NCI-H187 treated with DMSO at 0.1 percent for 48 hours (cell line): Measurements from ENCODE around the gene MTUS2.
A peak's percentile ranks its signal among the peaks of the same experiment; 100 is the strongest.

Source experiments
- DNase-seq: peaks from one replicate; lab custom pipeline; 2025; lab: John Stamatoyannopoulos, UW

Gene MTUS2

GRCh38 chr13:29402166-29402636 lies 582.1 kb downstream of the MTUS2 start:
- no peak for DNase-seq

- no peak for DNase-seq
These were observed 585.3 kb downstream of the MTUS2 start for GRCh38 chr13:29405401-29405800.

- no peak for DNase-seq
These were observed 591.3 kb downstream of the MTUS2 start for GRCh38 chr13:29411481-29411880.

DNA sequence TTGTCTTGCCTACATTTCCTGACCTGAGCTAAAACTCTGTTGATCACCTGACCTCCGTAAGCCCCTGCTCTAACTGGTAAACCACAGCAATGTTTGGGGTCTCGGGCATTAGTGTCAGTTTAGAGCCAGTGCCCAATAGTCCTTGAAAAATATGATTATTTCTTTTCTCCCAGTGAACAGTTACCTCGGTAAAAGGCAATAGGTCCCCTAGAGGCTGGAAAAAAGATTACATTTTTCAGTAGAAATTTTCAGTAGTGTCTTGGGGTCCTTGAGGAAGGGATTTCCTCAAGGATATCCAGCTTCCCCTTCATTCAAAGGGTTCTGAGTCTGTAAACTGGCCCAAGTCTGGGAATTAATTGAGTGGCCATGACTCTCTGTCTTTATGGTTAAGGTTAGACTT lies 597.9 kb downstream of the MTUS2 start:
- no peak for DNase-seq

DNA sequence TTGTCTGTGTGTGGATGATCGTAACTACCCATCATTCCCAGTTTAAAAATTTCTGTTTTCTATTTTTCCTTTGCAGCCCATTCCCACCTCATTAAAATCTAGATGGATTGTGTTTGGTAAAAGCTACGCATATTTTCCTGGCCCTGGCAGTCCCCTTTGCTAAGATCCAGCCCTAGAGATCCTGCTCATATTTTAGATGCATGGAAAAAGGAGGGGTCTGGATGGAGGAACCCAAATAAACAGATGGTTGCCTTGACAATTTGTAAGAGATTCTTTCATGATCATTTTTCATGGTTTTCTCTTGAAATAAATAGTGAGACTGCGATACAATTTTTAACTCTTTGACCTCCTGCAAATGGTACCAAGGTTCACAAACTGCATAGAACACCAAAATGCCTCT lies 601.0 kb downstream of the MTUS2 start:
- no peak for DNase-seq

DNA sequence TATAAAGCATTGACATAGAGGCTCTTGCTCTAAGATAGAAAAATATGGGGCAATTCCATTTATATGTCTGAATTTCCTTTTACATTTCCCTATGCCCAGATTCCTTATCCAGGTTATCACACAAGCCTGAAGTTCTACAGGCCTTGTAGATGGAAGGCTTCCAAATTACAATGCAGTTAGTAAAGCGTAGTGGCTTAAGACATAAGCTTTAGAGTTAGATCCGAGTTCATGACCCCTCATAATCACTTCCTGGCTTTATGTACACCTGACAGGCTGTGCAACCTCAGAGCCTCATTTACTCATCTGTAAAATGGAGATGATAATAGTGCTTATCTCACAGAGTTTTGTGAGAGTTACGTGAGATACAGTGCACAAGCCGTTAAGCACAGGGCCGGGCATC lies 601.9 kb downstream of the MTUS2 start:
- no peak for DNase-seq

DNA sequence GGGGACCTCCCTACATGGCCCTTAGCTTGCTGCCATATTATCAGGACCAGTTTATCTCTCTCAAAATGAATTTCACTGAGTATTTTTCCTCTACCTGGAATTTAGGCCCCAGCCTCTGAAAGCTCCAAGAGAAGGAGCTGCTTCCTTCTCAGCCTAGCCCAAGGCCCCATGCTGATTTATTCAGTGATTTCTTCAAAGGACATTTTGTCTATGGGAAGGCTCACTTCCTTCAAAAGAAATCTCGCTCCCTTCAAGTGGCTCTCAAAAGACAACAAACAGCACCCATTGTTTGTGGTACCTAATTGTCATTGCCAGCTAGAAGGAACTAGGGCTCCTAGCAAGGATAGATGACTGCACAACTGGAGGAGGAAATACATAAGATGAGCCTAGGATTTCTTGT lies 602.9 kb downstream of the MTUS2 start:
- DNase-seq, result no peak

DNA sequence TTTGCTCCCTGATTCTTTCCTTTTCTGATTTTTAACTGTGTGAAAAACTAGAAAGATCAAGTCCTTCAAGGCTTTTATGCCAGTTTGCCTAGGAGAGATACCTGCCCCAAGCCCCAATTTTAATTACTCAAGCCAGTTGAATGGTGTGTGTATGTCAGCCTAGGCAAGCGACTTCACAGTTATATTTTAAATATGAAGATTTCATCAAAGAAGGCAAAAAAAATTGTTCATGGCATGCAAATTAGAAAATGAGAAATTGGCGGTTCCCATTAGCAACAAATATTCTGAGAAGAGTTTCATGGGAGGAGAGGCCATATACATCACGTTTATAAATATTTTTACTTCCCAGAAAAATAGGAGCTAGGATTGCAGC lies 607.8 kb downstream of the MTUS2 start:
- DNase-seq, result no peak

DNA sequence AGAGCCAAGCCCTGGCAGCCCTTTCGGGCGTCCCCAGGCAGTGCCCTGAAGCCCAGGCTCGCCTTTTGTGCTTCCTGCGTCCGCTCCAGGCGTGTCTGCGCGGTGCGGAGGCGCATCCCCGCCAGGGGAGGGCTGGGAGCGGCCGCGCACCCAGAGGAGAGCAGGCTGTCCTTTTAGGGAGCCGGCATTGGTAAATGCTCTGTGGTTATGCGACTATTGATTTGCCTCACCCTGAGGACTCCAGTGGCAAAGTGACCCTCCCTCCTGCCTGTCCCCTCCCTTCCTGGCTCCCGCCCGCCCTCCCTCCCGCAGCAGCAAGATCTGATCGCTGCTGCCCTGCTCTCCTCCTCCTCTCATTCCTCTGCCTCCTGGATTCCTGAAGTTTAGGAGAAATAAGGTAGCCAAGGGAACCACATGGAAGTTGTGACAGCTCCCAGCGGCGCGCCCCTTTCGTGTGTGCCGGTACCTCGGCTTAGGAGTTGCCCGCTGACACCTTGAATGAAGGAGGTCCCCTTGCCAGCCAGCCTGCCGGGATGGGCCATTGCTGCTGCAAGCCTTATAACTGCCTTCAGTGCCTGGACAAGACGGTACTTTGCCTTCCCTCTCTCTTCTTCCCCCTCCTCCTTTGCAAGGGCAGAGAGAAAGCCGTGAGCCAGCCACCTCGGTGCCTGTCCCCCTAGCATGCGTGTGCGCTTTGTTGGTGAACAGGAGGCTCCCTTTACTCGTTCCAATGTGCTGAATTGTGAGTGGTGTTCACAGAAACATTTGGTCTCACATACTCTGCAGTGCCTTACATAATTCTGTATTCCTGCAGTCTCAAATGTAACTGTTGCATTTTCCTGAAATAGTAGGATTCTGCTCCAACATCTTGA lies 608.4 kb downstream of the MTUS2 start:
- DNase-seq, result no peak

- no peak for DNase-seq
These were observed 609.3 kb downstream of the MTUS2 start for GRCh38 chr13:29429286-29429900.

GRCh38 chr13:29434217-29434945 lies 614.2 kb downstream of the MTUS2 start:
- DNase-seq, result no peak

DNA sequence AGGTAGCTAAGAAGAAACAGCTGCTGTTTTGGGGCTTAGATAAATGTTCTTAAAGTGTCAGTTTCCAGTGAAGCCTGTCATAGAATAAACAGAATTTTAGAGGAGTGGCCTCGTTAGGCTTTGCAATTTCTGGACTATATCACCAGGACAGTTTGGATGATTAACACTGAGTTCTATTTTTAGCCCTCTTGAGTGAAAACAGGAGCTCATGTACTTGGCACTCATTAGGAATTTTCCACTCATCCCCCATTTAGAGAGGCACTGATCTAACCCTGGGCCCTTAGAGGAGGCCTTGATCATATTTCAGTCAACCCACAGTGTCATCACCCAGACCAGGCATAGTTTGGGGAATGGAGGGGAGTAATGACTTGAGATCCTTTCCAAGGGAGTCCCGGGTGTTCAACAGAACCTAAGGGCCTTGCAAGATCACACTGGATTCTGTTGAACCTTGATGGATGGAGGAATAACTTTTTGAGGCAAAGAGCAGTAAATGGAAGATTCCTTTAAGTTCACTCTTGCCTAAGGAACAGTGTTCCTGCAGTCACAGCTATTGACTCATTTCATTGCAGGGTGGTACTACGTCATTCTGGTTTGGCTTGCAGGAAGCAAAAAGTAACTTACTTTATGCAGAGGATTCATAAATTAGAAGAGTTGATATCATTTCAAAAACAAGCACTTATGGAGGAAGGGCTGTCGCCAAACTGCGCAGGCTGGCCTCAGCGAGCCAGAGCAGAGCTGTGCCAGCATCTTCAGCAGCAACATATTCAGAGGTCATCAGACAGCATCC lies 615.2 kb downstream of the MTUS2 start:
- peak; percentile 80 for DNase-seq

DNA sequence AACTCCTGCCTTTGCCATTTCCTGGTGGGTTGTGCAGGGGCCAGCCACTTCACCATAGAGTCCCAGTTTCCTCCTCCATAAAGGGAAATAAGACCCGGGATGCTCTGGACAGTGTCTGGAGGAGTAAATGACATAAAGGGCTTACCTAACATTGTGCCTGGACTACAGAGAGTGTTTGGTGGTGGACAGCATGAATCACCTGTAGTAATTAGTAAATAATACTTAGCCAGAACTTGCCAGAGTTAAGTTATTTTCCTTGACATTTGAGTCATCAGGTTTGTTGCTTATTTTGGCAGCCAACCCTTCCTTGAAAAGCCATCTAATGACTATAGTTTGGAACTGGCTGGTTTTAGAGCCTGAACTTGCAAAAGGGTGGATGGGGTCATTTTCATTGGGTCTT lies 616.2 kb downstream of the MTUS2 start:
- no peak for DNase-seq

DNA sequence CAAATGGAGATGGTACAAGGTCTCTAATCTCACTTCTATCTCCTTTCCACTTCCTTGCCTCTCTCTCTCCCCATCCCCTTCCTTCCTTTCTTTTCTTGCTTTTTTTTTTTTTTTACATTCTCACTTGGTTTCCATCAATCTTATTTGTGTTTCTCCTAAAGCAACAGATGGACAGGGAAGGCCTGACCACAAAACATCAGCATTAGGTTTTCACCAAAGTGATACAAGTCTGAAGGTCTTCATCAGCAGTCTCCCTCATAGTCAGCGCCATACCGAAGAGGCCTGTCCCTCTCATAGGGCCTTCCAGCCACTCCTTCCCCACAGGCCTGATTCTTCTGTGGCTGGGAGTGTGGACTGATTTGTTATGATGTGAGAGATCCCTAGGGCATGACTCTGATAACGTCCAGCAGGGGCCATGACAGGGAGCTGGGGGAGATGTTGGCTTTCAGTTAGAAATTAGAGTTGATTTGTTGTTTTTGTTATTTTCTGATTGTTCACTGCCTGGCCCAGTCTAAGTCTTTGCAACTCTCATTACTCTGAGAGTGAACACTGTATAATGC lies 616.7 kb downstream of the MTUS2 start:
- no peak for DNase-seq

DNA sequence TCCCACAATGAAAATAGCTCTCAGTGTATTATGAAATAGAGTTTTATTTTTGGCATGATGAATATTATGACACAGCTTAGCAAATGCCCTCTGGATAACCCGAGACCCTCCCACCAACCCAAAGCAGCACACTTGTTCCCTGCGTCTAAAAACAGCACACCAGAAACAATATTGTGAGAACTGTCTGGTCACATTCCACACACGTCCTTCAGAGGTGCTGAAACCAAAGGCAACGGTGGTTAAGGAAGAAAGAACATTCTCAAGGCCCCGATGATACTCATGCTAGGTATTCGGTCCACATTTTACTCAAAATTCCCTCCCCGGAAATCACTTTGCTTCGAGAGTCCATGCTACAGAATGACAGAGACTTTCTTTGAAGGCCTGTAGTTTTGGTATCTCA lies 618.6 kb downstream of the MTUS2 start:
- no peak for DNase-seq

DNA sequence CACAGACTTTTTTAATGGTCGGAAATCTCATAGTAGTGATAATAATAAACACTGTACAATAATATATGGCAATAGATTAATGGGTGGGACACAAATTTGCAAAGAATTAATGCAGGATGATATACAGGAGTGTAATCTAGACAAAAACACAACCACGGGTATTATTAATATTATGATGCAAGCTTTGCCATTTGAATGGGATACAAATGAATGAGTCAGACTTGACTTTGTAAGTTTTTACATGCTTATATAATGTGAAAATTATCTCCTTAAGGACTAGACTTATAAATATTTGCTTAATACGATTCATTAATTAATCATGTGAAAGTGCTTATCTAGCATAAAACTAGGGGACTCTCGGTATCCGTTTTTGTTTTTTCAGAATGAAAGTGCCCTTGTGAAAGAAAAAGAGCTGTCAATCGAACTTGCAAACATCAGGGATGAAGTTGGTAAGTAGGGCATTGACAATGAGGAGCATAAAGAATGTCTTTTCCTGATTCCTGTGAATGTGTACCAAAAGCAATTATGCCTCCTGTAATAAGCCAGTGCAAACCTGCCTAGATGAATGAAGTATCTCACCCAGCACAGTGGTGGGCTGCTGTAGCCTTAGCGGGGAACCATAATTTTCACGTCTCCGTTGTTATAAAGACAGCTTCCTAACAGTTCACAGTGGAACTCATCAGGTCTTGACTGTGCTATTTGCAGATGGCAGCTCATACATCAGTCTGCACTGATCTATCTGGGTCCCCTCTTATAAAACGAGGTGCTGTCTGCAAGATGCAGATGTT lies 619.7 kb downstream of the MTUS2 start:
- DNase-seq, result no peak

DNA sequence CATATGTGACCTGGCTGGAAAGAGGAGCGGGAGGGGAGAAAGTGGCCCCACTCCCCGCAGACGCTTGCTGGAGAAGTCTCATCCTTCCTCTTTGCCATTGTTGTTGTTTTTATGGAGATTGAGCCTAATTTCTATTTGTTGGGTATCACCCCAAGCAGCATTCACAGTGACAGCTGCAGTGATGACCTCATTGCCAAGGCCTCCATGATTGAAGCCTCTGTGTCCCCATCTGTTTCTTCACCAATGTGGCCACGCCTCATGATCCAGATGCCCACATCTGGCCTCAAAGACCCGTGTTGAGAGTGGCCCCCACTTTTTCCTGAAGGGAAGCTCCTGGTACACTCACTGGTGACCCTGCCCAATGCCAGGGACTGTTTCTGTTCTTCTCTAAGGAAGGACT lies 621.2 kb downstream of the MTUS2 start:
- no peak for DNase-seq

DNA sequence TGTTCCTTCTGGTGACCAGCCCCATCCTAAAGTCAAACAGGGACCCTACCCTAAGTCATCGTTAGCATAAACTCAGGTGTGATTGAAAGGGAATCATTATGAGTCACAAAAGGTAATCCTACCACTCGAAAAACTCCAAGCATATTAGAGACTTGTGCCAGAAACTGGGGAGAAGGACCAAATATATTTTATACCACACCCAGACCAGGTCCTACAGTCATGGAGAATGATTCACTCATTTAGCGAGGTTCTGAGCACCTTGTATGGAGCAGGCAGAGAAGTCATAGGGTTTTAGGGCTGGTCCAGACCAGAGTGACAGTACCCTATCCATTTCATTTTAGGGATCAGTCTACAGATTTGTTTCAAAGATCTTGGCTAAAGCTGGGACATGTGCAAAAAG lies 625.9 kb downstream of the MTUS2 start:
- DNase-seq, result no peak

DNA sequence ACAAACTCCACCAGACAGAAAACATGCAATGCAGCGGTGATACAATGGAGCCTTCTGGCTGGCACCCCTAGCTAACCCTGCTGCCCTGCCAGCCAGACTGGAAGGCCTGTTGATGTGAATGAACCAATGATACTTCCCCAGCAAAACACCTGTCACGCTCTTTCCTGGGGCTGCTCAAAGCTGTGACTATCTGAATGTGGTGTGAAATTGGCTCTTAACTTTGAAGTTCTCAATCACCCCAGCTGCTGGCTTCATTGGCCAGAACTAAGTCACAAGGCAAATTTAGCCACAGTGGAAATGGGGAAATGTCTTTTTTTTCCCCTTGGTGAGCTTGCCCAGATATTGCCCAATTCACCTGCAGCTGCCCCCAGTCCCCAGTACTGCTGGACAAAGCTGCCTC lies 628.0 kb downstream of the MTUS2 start:
- DNase-seq, result no peak

DNA sequence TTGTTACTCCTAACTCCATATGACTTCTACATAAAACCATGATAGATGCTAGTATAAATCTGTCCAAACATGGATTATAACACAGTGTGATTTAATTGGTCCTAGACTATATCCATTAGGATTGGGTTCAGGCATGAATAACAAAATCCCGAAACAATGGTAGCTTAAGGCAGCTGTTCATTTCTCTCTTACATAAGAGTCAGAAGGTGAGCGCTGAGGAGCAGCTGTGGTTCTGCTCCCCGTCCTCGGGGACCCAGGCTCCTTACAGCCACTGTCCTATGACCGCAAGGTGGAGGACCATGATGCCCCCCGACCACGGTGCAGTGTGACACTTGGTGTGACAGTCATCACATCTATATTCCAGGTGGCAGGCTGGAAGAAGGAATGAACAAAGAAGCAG lies 629.6 kb downstream of the MTUS2 start:
- DNase-seq, result no peak

DNA sequence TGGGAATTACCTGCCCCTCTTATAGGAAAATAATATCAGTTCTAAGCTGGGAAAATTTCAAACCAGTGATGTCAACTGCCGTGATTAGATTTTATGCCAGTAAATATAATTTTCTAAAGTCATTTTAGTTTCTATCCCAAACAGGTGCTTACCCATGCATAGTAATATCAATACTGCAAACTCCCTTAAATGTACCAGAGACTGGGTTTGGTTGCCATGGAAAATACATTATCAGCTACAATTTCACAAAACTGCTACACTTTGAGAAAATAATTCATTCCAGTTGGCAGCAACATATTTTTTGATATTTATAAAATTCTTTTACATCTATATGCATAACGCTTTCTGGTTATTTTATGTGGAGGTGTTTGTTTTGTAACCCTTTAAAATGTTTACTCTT lies 631.8 kb downstream of the MTUS2 start:
- DNase-seq, result no peak
